GM19452 (cell line): Measurements from ENCODE around the gene TRIP4.
"Not testable (repeated sequence)": the region's sequence is repeated elsewhere in the genome, so short reads cannot be mapped to it uniquely, and the experiment has no call there.

Experiments used
- ATAC-seq: cut with Tn5 transposase; IDR thresholded peaks from one replicate; pipeline ENCODE4 v1.9.1; 2021; ENCODE audit not compliant: unreplicated experiment

Gene TRIP4

DNA sequence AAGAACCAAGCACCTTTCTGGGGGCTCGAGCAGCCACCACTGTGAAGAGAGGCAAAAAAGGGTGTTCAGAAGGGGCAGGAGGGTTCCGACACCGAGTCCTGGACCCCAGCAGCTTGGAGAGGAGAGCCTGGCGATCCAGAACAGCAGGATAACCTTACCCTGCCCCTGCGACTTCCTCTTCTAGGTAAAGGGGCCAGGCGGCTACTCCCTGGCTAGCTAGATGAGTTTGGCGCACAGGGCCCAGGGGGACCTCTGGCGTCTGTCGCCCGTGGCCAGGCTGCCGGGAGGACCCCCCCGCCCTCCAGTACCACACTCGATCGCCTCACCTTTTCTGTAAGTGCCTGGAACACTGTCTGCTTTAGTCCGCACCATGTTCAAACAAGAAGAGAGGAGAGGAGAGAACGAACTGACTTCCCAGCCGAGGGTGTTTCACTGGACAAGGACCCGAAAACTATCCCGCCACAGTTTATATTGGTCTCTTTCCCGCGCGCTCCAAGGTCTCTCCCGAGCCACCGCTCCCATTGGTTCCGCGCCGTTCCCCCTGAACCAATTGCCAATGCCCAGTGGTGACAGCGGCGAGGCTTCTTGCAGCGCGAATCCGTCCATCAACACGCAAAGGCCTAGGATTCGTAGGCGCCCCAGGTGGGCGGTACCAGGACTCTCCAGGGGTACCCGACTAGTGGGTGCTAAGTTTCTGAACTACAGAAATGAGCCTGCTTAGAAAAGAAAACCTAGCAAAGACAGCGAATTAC, 6.5 kb upstream of the TRIP4 start, which contains the start of gene PCLAF:
Gene PCLAF (minus strand): TSS at position 442 of the 752 bp plus-strand sequence. CDS start 70 bp downstream, at position 372.
- peak; percentile 95 for ATAC-seq

DNA sequence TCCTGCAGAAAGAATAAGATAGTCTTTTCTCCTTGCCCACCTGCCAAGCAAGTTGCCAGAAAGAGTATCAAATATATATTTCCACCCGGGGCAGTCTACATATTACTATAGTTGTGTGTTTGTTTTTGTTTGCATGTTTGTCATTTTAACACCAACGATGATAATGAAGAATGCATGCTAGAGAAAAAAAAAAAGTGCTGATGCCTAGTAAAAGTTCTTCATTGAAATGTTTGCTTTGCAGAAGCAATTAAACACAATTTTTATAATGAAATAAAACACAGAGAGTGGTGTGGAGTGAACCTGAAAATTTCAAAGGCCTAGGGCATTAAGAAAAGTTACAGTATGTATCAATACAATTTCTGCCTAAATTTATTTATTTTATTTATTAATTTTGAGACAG, 3.9 kb upstream of the TRIP4 start:
- no peak for ATAC-seq

DNA sequence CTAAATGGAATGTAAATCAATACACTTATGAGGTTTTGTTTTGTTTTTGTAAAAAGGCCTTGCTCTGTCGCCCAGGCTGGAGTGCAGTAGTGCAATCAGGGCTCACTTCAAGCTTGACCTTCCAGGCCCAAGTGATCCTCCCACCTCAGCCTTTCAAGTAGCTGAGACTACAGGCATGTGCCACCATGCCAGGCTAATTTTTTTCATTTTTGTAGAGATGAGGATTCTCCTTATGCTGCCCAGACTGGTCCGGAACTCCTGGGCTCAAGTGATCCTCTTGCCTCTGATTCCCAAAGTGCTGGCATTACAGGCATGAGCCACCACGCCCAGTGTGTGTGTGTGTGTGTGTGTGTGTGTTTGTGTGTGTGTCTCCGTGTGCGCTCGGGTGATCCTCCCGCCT, 1.3 kb upstream of the TRIP4 start:
- ATAC-seq: no peak

DNA sequence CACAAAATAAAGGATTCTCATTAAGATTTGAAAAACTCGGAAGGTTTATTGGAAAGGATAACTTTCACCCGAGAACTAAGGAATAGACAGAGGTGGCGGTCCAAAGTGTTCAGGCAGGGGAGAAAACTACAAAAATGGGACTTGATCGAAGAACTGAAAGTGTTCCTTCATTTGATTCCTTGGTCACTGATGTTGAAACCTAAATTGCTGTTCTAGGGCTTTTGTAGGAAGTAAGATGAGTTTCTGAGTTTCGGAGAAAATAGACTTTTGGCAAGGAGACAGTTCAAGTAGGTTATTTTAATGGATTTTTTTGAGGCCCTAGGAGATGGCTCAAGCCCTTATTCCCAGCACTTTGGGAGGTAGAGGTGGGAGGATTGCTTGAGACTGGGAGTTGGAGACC, 1.4 kb downstream of the TRIP4 start:
- no peak for ATAC-seq

DNA sequence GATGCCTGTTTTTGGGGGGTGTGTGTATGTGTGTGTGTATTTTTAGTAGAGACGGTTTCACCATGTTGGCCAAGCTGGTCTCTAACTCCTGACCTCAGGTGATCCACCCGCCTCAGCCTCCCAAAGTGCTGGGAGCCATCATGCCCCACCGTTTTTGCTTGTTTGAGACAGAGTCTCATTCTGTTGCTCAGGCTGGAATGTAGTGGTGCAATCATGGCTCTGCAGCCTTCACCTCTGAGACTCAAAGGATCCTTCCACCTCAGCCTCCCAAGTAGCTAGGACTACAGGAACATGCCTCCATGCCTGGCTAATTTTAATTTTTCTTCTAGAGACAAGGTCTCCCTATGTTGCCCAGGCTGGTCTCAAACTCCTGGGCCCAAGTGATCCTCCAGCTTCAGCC, 4.8 kb downstream of the TRIP4 start:
- not testable (repeated sequence) for ATAC-seq

DNA sequence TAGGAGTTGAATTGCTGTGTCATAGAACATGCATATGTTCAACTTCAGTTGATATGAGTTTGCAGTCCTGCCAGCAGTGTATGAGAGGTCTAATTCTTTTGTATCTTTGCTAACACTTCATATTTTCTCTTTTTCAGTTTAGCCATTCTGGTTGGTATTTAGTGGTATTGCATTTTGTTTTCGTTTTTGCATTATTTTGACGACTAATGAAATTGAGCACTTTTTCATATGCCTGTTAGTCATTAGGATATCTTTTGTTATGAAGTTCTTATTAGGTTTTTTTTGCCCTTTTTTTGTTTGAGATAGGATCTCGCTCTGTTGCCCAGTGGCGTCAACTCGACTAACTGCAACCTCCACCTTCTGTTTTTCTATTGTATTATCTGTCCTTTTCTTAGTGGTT, 9.2 kb downstream of the TRIP4 start:
- no peak for ATAC-seq

DNA sequence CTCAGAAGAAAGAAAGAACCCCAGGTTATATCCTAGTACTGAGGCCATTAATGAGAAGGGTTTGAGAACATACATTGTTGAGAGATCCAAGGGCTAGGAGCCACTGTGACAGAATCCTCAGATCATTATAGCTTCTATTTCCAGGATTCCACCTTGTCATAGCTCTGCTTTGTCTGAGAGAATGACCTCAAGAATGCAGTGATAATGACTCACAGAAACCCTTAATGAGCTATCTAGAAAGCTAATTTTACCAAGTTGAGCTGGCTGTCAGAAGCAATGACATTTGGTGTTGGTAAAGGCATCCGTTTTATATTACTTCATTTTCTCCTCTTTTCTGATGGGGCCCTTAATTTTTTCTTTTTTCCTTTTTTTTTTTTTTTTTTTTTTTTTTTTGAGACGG, 10.9 kb downstream of the TRIP4 start:
- no peak for ATAC-seq

DNA sequence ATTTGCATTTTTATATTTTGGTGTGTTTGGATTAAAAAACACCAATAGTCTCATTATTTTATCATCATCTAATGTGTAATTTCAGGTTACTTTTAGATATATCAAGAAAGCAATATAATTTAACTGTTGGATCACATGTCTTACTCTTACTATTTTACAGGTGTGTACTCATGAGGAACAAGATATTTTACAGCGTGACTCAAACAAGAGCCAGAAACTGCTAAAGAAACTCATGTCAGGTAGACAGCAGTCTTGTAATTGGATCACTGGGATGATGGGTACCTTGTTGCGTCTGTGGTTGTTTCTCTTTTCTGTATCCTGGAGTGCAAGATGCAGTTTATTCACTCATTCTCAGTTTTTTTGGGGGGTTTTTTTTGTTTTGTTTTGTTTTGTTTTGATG, 12.9 kb downstream of the TRIP4 start:
- ATAC-seq: no peak

DNA sequence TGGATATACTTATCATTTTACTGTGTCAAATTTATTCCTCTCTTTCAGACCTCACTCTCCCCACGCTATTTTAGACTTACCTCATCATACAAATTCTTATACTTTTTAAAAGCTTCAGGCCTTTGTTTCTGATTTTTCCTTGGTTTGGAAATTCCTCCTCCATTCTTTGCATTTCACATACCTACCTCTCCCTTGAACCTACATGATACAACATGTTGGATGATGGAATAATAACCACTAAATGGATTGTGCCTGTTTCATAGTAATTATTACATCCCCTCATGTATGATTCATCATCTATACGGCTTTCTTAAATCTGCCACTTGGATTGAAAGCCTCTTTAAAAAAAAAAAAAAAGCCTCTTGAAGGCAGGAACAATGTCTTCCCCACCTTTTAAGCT, 24.6 kb downstream of the TRIP4 start:
- ATAC-seq: no peak

DNA sequence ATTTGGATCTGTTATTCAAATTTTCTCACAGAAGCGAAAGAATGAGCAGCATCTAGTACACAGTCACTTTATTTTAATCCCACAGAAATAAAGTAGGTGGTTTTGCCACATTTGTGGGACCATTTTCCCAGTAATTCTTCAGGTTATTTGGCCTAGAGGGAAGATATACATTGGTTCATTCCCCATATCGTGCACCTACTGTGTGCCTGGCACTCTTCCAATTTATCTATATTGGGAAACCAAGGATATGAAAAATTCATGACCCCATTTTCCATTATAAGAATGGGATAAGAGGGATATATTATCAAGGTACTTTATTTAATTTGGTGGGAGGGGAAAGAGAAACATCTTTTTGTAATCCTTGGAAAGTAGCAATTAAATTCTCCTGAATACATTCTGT, 35.1 kb downstream of the TRIP4 start:
- ATAC-seq: no peak

DNA sequence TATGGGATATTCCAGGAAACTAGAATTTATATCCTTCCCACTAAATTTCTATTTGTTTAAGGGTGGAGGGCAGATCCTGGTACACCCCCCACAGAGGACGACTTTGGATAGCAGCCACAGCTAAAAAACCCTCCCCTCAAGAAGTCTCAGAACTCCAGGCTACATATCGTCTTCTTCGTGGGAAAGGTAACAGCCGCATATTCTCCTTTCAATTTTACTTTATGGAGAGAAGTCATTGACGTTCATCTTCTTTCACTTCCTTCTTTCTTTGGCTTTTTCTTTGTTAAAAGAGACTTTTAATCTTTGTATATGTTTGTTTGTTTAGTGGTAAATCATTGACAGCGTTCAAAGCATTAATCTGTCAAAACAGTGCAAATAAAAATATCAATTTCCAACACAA, 36.3 kb downstream of the TRIP4 start:
- no peak for ATAC-seq

DNA sequence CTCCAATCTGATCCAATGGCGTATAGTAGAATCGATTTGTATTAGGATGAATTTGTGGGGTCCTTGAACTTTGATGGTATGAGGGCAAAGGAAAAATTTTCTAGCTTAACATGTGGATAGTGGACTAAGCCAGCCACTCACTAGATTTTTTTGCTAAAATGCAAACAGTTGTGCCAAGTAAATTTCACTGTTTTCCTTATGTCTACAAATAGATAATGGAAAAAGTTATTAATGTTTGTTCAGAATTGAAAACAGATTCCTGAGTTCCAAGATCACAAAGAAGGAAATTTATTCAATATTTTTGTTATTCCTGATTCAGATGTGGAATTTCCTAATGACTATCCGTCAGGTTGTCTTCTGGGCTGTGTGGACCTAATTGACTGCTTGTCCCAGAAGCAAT, 37.6 kb downstream of the TRIP4 start:
- no peak for ATAC-seq

DNA sequence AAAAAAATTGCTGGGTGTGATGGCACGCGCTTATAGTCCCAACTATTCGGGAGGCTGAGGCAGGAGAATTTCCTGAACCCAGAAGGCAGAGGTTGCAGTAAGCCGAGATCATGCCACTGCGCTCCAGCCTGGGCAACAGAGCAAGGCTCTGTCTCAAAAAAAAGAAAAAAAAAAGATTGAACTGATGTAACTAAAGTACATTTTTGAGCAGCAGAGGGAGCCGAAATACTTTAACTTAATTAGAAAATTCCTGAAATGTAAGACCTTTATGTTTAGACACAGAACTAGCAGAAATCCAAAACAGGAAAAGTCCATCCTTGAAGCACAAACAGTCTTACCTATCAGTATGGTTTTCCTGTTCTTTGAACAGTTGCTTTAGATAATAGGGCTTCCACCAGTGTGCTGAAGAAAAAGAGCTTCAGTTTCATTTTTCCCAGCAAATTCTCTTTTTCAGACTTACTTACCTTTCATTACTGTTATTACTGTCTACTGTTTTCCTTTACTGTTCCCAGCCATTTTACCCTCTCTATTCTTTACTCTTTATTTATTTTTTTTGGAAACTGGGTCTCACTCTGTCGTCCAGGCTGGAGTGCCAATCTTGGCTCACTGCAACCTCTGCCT, 39.3 kb downstream of the TRIP4 start:
- ATAC-seq: no peak

DNA sequence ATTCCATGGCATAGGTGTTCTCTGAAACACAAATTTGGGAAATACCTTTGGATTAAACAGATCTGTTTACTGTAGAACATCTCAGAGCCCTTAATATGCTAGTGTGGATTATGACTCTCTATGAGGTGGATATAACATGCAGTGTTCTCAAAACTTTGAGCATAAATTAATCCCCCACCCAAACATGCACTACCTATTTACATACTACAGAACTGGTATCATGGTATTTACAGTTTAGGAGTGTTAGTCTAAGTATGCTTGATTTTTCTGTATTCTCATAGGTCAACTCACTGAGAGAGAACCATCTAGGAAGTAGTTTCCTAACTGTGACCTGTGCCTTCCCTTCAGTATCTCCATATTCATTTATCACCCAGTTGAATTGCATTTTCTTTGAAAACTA, 41.8 kb downstream of the TRIP4 start:
- no peak for ATAC-seq

DNA sequence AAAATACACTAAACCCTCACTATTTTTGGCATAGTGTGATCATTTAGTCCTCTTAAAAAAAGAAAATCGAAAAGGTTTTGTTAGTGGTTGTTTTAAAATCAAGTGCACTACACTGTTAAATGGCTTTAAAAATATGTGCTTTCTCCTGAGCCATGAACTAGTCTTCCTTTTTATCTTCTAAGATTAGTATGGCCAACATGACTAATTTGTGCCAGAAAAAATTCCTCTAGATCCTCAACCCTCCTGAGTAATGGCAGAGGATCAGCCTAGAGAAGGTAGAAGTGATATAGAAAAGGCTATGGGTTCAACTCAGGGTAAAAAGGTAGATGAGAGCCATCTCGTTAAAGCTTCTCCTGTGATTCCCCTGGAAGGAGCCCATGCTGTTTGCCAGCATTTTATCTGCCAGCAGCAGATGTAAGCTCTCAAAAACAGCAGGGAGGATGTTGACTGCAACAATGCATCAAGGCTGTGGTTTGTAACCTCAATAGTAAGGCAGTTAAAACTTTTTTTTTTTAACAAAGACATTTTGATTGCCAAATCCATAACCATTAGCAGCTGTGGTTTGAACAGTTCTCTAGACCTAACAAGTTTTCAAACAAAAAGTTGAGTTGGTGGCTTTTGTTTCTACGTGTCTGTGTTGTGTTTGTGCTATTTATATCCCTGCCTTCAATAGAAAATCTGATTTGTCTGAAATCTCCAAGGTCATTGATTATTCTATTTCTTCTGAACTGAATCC, 42.5 kb downstream of the TRIP4 start:
- ATAC-seq: peak; percentile 48

DNA sequence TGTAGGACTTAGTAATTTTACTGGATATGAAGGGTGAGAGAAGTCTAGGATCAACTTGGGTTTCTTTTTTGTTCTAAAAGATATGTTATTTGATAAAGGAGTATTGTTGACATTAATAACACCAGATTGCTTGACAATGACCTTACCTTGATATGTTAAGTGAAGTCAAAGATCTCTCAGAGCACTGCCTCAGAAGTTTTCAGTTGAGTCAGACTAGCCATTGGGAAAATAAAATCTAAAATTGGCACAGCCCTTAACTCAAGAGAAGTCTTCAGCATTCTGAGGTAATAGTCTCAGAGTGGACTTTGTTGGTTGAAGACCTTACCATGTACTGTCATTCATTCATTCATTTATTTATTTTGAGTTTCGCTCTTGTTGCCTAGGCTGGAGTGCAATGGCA, 50.3 kb downstream of the TRIP4 start:
- ATAC-seq: no peak

DNA sequence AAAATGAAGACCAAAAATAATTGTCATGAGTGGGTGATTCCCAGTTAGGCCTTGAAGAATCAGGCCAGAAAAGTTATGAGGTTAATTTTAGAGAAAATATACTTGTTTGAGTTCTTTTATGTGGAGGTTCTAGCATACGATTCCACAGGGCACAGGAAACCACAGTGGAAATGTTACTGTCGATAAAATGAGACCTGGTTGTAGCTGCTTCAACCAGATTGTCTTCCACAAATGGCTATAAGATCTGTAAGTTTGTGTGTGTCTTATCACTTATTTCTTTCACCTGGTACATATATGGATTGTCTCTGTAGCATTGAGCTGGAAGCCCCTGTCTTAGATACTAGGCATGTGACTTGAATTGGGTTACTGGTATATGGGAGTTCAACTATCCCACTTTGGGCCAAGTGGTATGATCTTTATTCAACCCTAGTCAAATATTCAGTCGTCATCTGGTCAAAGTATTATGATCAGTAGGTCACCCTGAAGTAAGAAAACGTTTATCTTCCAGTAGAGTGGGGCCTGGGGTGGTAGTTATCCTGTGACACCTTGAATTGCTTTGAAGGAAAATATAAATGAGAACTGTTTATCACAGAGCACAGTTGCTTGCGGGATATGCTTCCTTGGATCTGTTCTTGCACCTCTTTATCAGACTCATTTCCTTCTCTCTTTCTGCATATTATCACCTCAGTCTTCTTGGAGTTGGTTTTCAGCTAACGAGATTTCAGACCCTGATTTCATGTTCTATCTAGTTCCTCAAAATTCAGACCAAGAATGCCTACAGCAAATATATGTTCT, 51.2 kb downstream of the TRIP4 start:
- ATAC-seq: no peak

DNA sequence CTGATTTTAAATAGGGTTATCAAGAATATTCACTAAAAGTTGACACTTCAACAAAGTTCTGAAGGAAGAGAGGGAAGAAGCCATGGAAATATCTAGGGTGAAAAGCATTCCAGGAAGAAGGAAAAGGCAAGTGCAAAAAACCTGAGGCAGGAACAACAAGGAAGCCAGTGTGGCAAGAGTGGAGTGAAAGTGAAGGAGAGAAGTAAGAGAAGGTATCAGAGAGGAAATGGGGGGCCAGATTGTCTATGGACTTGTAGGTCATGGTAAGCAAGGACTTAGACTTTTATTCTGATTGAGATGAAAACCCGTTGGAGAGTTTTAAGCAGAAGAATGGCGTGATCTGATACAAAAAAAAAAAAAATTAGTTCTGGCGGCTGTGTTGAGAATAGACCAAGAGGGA, 54.2 kb downstream of the TRIP4 start:
- ATAC-seq: no peak

DNA sequence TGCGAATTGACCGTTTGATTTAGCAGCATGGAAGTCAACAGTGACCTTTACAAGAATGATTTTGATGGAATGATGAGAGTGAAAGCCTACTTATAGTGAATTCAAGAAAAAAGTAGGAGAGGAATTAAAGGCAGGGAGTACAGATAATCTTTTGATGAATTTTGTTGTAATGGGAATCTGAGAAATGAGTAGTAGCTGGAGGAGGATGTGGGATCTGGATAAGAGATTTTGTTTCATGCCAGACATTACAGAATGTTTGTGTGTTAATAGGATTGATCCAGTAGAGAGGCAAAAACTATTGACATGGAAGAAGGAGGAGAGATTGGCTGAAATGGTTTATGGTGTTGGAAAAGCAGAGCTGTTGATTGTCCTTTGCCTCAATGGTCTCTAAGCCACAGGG, 55.4 kb downstream of the TRIP4 start:
- ATAC-seq: no peak

DNA sequence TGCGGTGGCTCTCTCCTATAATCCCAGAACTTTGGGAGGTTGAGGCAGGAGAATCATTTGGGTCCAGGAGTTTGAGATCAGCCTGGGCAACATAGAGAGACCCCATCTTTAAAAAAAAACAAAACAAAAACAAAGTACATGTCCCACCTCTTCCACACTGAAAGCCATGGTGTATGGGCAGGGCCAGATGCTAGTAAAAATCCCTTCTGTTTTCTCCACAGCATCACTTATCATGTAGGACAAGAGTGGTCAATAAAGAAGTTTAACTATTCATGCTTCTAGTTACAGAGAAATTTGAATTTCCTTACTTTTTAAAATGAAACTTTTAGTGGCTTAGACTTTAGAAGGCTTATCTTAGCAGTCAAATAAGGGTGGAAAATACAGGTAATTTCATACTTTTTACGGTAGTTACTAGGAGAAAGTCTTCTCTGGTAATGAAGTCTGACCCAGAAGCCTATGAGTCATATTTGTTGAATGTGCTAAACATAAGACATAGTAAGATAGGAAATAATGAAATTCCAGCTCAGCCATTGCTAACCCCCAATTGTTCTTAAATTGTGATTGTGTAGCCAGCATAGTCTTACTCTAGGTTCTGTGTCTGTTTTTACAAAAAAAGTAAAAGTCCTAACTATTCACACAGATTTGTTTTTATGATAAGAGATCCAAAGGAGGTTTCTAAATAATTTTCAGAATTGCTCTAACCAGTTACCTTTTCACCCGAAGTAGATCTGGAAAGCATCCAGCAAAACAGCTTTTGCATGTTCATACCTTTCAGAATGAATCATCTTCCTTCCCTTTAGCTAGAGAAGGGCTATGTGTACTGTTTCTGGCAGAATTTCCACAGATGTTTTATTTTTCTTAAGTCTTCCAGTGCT, 56.3 kb downstream of the TRIP4 start:
- peak; percentile 59 for ATAC-seq
